Motor neuron (in vitro differentiated cells): ENCODE results near the gene CARD16. TPM values are rescaled to one million over a fixed set of nuclear protein-coding genes. Genes with fewer than 3 reads are reported as not detected.
"Not testable (repeated sequence)": the region's sequence is repeated elsewhere in the genome, so short reads cannot be mapped to it uniquely, and the experiment has no call there.

ENCODE experiments used
- ATAC-seq, 8 experiments: fragments of 200-7000 bp; cut with Tn5 transposase; replicated peaks in 6 of 8; 2 replicates each; pipeline ENCODE4 v1.8.0; 2021; ENCODE audit warnings: mild to moderate bottlenecking in 8 of 8, moderate library complexity in 8 of 8
- H3K27ac ChIP-seq, 2 donors: fragments of 250-450 bp; sonication (Bioruptor Pico); 2 replicates each; pipeline ENCODE4 v1.9.0; 2021; ENCODE audit warnings: antibody characterized with exemption in 2 of 2, mild to moderate bottlenecking in 2 of 2, moderate library complexity in 1 of 2
- H3K4me1 ChIP-seq, 2 donors: fragments of 250-450 bp; sonication (Bioruptor Pico); replicated peaks in 1 of 2; 2 replicates each; pipeline ENCODE4 v1.6.1; 2021; ENCODE audit warnings: antibody characterized with exemption in 2 of 2, mild to moderate bottlenecking in 2 of 2, moderate library complexity in 1 of 2
- H3K4me3 ChIP-seq, 5 donors: fragments of 250-450 bp; sonication (Bioruptor Pico); 2 replicates each; pipeline ENCODE4 v1.9.0; 2021; ENCODE audit warnings: antibody characterized with exemption in 5 of 5, mild to moderate bottlenecking in 5 of 5, moderate library complexity in 4 of 5
- WGBS, 10 experiments: fragments of 450-650 bp; shearing (Covaris generic); methylation state at CpG; one replicate each; pipeline ENCODE4 v1.0.0; 2022; 5-methylcytosine and 5-hydroxymethylcytosine counted together
- in situ Hi-C, 9 experiments: fragments of 400-800 bp; cut with MboI; loops; one replicate each; pipeline ENCODE4 v1.15.0; 2021; ENCODE audit warnings: low sequenced_read_pairs in 9 of 9, low pct_unique_long_range_greater_than_20kb in 2 of 9; ENCODE audit not compliant: unreplicated experiment in 9 of 9
- total RNA-seq, 8 experiments: library from RNA; unstranded; fragments of 300-600 nt; gene quantifications; 2 replicates each; pipeline versions ENCODE4 v1.2.3 to v1.2.4, GENCODE V29; 2022

CARD16 gene
- total RNA-seq, 8 experiments from 2014 or later = 0.71 to 46.5 (median 7.6) TPM

- in situ Hi-C loops = no loop called here
- no peak for ATAC-seq
- peaks cover 0 to 2% of the 10 kb centered on the region in 2 donors for H3K4me1 ChIP-seq
- H3K4me3 ChIP-seq = no peak overlapping the region
- WGBS, 10 experiments = 36 to 93% (median 50%) methylated on average over 1 to 2 of the region's 2 CpGs; no CpG with 5 or more reads in 2 of the 10 experiments
- H3K27ac ChIP-seq = no peak overlapping the region
Measured at GRCh38 chr11:105040703-105041102, 4.4 kb downstream of the CARD16 start.

DNA sequence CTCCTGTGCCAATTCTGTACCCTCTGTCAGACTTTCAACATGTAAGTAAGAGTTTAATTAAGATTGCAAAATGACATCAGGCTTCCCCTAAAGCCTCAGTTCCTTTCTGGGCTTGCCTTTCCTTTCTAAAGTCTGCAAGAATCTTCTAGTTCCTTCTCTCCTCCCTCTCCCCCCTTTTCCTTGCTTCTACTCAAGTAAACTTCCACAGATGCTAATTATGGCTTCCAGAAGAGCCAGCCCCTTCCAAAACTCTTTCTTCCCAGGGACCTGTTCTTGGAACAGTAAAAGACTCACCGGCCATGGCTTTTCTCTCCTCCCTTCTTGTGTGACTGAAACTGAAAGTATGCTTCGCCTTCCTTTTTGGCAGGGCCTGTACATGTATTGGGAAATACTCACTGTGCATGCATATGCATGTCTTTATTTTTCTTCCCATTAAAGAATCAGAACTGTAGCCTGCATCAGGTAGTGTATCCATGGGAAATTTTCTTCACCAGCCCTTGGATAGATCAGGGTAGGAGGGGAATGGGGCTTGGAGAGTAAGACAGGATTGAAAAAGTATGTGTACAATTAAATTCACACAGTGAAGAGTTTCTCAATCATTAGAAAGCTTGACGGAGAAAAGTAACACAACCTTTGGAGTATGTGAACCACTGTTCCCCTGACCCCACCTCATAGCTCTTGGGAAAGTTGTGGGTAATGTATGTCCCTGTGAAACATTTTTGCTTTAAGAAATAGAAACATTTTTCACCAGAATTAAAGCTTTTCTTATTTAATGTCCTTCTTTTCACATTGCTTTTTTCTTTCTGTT lies 10.1 kb downstream of the CARD16 start, which contains the start of gene CASP1:
Gene CASP1 (minus strand): TSS at position 332 of the 808 bp plus-strand sequence. CDS start 31 bp downstream, at position 301.
- Histone ChIP-seq H3K4me3 (no peak within 1 kb of the TSS), H3K4me1 (no peaks in the 10 kb centered on the region), H3K27ac (no peak within 1 kb of the TSS)
- in situ Hi-C loops = no loop called here
- peak in 3 of 8 experiments; percentile 97 to 99 (median 98) for ATAC-seq
- 0 to 88% (median 71%) methylated on average over 1 to 3 of the region's 3 CpGs; no CpG with 5 or more reads in 1 of the 10 experiments for WGBS, 10 experiments

GRCh38 chr11:105034388-105034787 lies 10.7 kb downstream of the CARD16 start:
- ATAC-seq = peak in 4 of 8 experiments; percentile 12 to 74 (median 28)
- WGBS, 10 experiments = 8 to 100% (median 94%) methylated on average over 1 to 2 of the region's 2 CpGs; no CpG with 5 or more reads in 5 of the 10 experiments
- H3K4me1 ChIP-seq, H3K4me3 ChIP-seq, H3K27ac ChIP-seq, in situ Hi-C loops: not testable (repeated sequence)

GRCh38 chr11:105033781-105034180 lies 11.4 kb downstream of the CARD16 start:
- no peak overlapping the region for H3K27ac ChIP-seq
- WGBS, 10 experiments = 50 to 86% (median 75%) methylated on average over 1 of the region's 1 CpG; no CpG with 5 or more reads in 6 of the 10 experiments

GRCh38 chr11:105033343-105033742 lies 11.8 kb downstream of the CARD16 start:
- Histone ChIP-seq H3K4me3 (no peak overlapping the region), H3K27ac (no peak overlapping the region), H3K4me1 (no peaks in the 10 kb centered on the region)
- WGBS, 10 experiments = 57 to 87% (median 83%) methylated on average over 1 to 3 of the region's 3 CpGs; no CpG with 5 or more reads in 1 of the 10 experiments
- in situ Hi-C loops = no loop called here
- ATAC-seq = no peak

More at GRCh38 chr11:105033781-105034180, 11.4 kb downstream of the CARD16 start:
- in situ Hi-C loops = no loop called here
- H3K4me1 ChIP-seq = no peaks in the 10 kb centered on the region
- H3K4me3 ChIP-seq = no peak overlapping the region
- ATAC-seq = no peak

- H3K27ac ChIP-seq = no peak overlapping the region
- in situ Hi-C loops = no loop called here
- ATAC-seq = no peak
- no peak overlapping the region for H3K4me3 ChIP-seq
- H3K4me1 ChIP-seq = no peaks in the 10 kb centered on the region
- WGBS, 10 experiments = 83 to 100% (median 100%) methylated on average over 1 to 2 of the region's 2 CpGs; no CpG with 5 or more reads in 1 of the 10 experiments
Measured at GRCh38 chr11:105032495-105032894, 12.6 kb downstream of the CARD16 start.

- H3K27ac ChIP-seq = no peak overlapping the region
- H3K4me1 ChIP-seq = no peaks in the 10 kb centered on the region
- in situ Hi-C loops = no loop called here
- no peak for ATAC-seq
- 43 to 90% (median 82%) methylated on average over 1 to 3 of the region's 3 CpGs; no CpG with 5 or more reads in 1 of the 10 experiments for WGBS, 10 experiments
- H3K4me3 ChIP-seq = no peak overlapping the region
Measured at GRCh38 chr11:105027678-105028077, 17.5 kb downstream of the CARD16 start.

- Histone ChIP-seq H3K4me3 (no peak overlapping the region), H3K4me1 (no peaks in the 10 kb centered on the region), H3K27ac (no peak overlapping the region)
- whole genome bisulfite sequencing, 10 experiments = 43 to 100% (median 88%) methylated on average over 1 of the region's 1 CpG; no CpG with 5 or more reads in 7 of the 10 experiments
- ATAC-seq = no peak
- in situ Hi-C loops = no loop called here
Measured at GRCh38 chr11:105024394-105024793, 20.7 kb downstream of the CARD16 start.

- H3K27ac ChIP-seq = no peak within 1 kb of the TSS
- H3K4me3 ChIP-seq = no peak within 1 kb of the TSS
- in situ Hi-C loops = no loop called here
- peak in 2 of 8 experiments; percentile 96 to 97 for ATAC-seq
- H3K4me1 ChIP-seq = no peaks in the 10 kb centered on the region
Measured at GRCh38 chr11:105023003-105023402, 22.1 kb downstream of the CARD16 start, which contains the start of gene CASP5. CASP5 (minus strand) TSS chr11:105023168; CDS start chr11:105023136, 32 bp downstream.

GRCh38 chr11:105022527-105022926 lies 22.6 kb downstream of the CARD16 start:
- Histone ChIP-seq H3K27ac (no peak overlapping the region), H3K4me1 (no peaks in the 10 kb centered on the region), H3K4me3 (no peak overlapping the region)
- ATAC-seq = no peak
- in situ Hi-C loops = no loop called here
- WGBS, 10 experiments = 32 to 100% (median 55%) methylated on average over 2 of the region's 2 CpGs; no CpG with 5 or more reads in 1 of the 10 experiments

GRCh38 chr11:105007463-105007862 lies 37.7 kb downstream of the CARD16 start:
- Histone ChIP-seq H3K27ac (no peak overlapping the region), H3K4me3 (no peak overlapping the region), H3K4me1 (peaks cover 0 to 4% of the 10 kb centered on the region in 2 donors)
- no peak for ATAC-seq
- in situ Hi-C loops = no loop called here

DNA sequence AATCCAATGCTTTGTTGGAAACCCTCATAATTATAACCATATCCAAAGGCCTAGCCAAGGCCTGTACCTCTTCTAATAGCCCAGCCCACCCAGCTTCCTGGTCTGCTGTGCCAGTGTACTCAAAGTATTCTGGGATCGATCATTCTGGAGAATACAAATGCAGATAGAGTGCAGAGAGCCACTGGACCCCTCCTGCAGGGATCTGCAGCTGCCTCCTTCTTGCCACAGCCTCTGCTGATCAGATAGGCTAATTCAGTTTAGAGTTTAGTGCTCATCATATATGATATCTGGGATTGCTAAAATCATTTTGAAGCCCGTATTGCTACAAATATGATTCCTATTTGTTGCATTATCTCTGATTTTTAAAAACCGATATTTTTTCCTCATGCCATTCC lies 39.7 kb downstream of the CARD16 start:
- Histone ChIP-seq H3K27ac (no peak overlapping the region), H3K4me1 (peaks cover 0 to 4% of the 10 kb centered on the region in 2 donors), H3K4me3 (no peak overlapping the region)
- in situ Hi-C loops = no loop called here
- peak in 1 of 8 experiments; percentile 17 for ATAC-seq
- 20 to 100% (median 100%) methylated on average over 1 to 3 of the region's 3 CpGs; no CpG with 5 or more reads in 1 of the 10 experiments for WGBS, 10 experiments

DNA sequence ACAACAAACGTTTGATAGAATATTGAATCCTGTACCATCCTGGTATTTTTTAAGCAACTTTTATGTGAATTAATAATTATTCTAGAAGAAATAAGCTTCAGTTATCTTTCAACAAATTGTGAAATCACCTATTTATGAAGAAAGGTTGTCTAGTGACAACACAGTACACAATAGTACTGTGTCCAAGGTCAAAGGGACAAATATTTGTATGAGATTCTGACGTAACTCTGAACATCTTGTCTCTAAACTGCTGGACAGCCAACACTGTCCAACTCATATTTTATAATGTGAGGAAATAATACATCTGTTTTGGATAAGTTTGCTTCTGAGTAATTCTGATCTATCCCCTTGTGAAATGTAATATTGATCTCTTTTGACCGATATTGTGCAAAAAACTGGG lies 41.1 kb downstream of the CARD16 start:
- H3K4me1 ChIP-seq = peaks cover 0 to 4% of the 10 kb centered on the region in 2 donors
- WGBS, 10 experiments = 31 to 95% (median 86%) methylated on average over 2 to 3 of the region's 3 CpGs; no CpG with 5 or more reads in 1 of the 10 experiments
- in situ Hi-C loops = no loop called here
- no peak for ATAC-seq
- no peak overlapping the region for H3K4me3 ChIP-seq
- no peak overlapping the region for H3K27ac ChIP-seq
